Muscle of leg (tissue), 11 donors: ENCODE data around the gene WSCD1. TPM values are rescaled to one million over a fixed set of nuclear protein-coding genes. Genes with fewer than 3 reads are reported as not detected.
A peak's percentile ranks its signal among the peaks of the same experiment; 100 is the strongest.

Experiments
- DNase-seq: peaks from one replicate; pipeline ENCODE4 v3.0.0; 2013
- H3K27ac ChIP-seq: one replicate; pipeline ENCODE4 v1.5.1; 2013; ENCODE audit warnings: mild to moderate bottlenecking, low read length, control low read depth
- H3K27me3 ChIP-seq: one replicate; pipeline ENCODE4 v1.6.1; 2013; ENCODE audit warnings: low read length; ENCODE audit not compliant: control insufficient read depth, insufficient read depth
- H3K36me3 ChIP-seq: one replicate; pipeline ENCODE4 v1.6.1; 2013; ENCODE audit warnings: low read length; ENCODE audit not compliant: control insufficient read depth, insufficient read depth
- H3K4me1 ChIP-seq: one replicate; pipeline ENCODE4 v1.6.1; 2013; ENCODE audit warnings: low read length; ENCODE audit not compliant: control insufficient read depth, insufficient read depth
- H3K4me3 ChIP-seq: one replicate; pipeline ENCODE4 v1.5.1; 2013; ENCODE audit warnings: low read length, control low read depth
- H3K9me3 ChIP-seq: replicated peaks from 2 replicates; pipeline ENCODE4 v1.6.1; 2013; ENCODE audit warnings: low read depth, low read length; ENCODE audit not compliant: control insufficient read depth
- WGBS: methylation state at CpG from one replicate; pipeline ENCODE4 v1.1.5; 2013; ENCODE audit warnings: missing lambda C conversion rate; ENCODE audit not compliant: insufficient coverage; 5-methylcytosine and 5-hydroxymethylcytosine counted together
- polyA plus RNA-seq, 8 donors: library from polyadenylated mRNA; unstranded; fragments of 120-200 nt; gene quantifications; one replicate each; pipeline versions ENCODE4 v1.2.1 to v1.2.3, GENCODE V29; 2013; ENCODE audit warnings: inconsistent platforms in 1 of 8, low replicate concordance in 1 of 8; ENCODE audit not compliant: insufficient read length in 8 of 8, insufficient read depth in 1 of 8
- total RNA-seq: library from RNA; stranded (reverse); fragments of 120-200 nt; gene quantifications from one replicate; pipeline ENCODE4 v1.2.4, GENCODE V29; 2013

The WSCD1 gene
- total and polyA plus RNA-seq, 9 donors: 32.0 to 44.2 (median 40.1) TPM

DNA sequence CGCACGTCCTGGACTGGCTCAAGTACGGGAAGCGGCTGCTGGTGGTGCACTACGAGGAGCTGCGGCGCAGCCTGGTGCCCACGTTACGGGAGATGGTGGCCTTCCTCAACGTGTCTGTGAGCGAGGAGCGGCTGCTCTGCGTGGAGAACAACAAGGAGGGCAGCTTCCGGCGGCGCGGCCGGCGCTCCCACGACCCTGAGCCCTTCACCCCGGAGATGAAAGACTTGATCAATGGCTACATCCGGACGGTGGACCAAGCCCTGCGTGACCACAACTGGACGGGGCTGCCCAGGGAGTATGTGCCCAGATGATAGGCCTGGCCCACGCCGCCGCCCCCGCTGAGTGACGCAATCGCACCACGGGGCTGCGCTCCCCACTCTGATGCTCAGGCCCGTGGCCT is 50.2 kb downstream of the WSCD1 start:
- H3K27ac ChIP-seq: no peak overlapping the region
- H3K27me3 ChIP-seq: no peaks in the 10 kb centered on the region
- no peak for DNase-seq
- no peak overlapping the region for H3K4me3 ChIP-seq
- 88% methylated on average over 29 of the region's 34 CpGs for WGBS
- peaks cover 11% of the 10 kb centered on the region for H3K9me3 ChIP-seq
- H3K4me1 ChIP-seq: no peaks in the 10 kb centered on the region
- peaks cover 76% of the 10 kb centered on the region for H3K36me3 ChIP-seq

DNA sequence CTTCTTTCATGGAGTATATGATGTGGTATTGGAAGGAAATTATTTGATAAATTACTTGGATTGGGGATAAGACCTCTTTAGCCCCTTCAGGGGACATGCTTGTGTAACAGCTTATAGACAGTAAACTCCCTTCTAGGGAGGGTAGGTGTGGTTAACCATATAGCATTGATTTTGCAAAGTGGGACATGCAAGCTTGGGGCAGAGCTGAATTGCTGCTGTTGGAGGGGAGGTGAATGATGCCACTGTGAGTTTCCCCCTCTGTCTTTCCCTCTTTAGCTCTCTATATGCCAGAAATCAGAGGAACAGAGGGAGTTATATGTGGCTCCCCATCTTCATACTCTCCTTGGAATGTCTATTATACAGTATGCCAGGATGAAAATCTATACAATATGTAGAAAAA is 54.7 kb downstream of the WSCD1 start:
- no peaks in the 10 kb centered on the region for H3K27me3 ChIP-seq
- no peak overlapping the region for H3K4me3 ChIP-seq
- DNase-seq: no peak
- H3K27ac ChIP-seq: no peak overlapping the region
- peaks cover 11% of the 10 kb centered on the region for H3K9me3 ChIP-seq
- H3K4me1 ChIP-seq: no peaks in the 10 kb centered on the region
- H3K36me3 ChIP-seq: peaks cover 38% of the 10 kb centered on the region

DNA sequence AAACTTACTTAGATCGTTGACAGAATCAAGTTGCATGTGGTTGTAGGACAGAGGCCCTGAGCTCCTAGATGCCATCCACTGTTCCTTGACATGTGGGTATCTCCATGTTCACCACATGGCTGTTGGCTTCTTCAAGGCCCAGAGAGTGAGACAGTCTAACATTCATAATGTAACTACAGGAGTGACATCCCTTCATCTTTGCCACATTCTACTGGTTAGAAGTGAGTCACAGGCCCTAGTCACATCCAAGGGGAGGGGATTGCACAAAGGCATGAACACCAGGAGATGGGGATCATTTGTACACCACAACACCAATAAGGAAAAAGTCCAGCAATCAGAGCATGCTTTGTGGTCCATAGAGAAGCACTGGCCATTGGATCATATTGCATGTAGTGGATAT is 56.6 kb downstream of the WSCD1 start:
- H3K4me3 ChIP-seq: no peak overlapping the region
- peaks cover 19% of the 10 kb centered on the region for H3K36me3 ChIP-seq
- H3K27me3 ChIP-seq: no peaks in the 10 kb centered on the region
- WGBS: no CpG with 5 or more reads among the region's 1 CpG
- no peak for DNase-seq
- no peak overlapping the region for H3K27ac ChIP-seq
- peaks cover 11% of the 10 kb centered on the region for H3K9me3 ChIP-seq
- H3K4me1 ChIP-seq: no peaks in the 10 kb centered on the region

DNA sequence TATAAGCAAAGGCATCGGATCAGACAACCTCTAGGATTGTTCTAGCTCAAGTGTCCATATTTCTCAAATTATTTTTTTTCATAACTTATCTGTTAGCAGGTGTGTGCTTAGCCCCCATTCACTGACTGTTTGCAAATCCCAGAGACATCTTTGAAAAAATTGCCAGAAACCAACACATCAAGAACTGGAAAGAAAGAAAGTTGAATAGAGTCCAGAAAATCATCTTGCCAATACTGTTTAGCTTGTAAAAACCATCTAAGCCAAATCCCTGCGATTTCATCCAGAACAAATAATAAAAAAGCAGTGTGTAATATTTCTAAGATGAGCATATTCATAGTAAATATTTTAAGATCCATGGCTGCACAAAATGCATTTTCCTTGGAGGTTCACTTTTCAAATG is 64.5 kb downstream of the WSCD1 start:
- Histone ChIP-seq H3K36me3 (no peaks in the 10 kb centered on the region), H3K4me3 (no peak overlapping the region), H3K9me3 (no peaks in the 10 kb centered on the region), H3K4me1 (peaks cover 6% of the 10 kb centered on the region), H3K27ac (no peak overlapping the region), H3K27me3 (no peaks in the 10 kb centered on the region)
- no CpG with 5 or more reads among the region's 2 CpGs for WGBS
- peak; percentile 37 for DNase-seq

DNA sequence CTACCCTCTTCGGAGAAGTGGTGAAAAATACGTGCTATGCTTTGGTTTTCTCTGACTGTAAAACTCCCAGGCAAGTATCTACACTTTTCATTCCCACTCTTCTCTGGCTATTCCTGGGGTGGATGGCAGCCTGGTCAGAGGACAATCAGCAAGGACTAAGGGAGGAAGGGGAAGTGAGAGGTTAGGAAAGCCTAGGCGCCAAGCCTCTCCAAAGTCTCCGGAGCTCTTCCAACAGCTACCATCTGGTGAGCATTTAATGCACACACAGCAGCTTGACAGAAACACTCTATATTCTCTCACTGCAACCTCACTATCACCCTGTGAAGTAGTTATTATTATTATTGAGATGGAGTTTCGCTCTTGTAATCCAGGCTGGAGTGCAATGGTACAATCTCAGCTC is 65.1 kb downstream of the WSCD1 start:
- Histone ChIP-seq H3K4me1 (peaks cover 6% of the 10 kb centered on the region), H3K27me3 (no peaks in the 10 kb centered on the region), H3K9me3 (no peaks in the 10 kb centered on the region), H3K27ac (no peak overlapping the region), H3K4me3 (no peak overlapping the region), H3K36me3 (no peaks in the 10 kb centered on the region)
- no CpG with 5 or more reads among the region's 5 CpGs for WGBS
- no peak for DNase-seq

DNA sequence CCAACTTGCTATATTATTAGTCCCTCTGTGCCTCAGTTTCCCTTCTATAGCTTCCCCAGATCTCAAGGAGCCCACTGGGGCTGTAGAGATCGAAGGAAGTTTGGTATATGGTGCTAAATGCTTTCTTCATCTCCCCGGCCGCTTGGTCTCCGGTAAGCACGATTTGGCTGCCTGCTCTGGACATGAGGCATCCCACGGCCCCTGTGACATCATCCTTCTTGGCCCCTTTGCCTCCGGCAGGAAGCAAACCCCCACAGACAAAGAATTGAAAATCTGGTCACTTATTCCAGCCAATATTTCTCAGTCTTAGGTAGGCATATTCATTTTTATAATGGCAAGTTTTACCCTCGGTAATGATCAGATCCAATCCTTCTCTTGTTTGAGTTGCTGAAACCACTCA is 65.8 kb downstream of the WSCD1 start:
- Histone ChIP-seq H3K27ac (no peak overlapping the region), H3K9me3 (no peaks in the 10 kb centered on the region), H3K36me3 (no peaks in the 10 kb centered on the region), H3K4me3 (no peak overlapping the region), H3K4me1 (peaks cover 6% of the 10 kb centered on the region), H3K27me3 (no peaks in the 10 kb centered on the region)
- no peak for DNase-seq
- 83% methylated on average over 1 of the region's 8 CpGs for WGBS

DNA sequence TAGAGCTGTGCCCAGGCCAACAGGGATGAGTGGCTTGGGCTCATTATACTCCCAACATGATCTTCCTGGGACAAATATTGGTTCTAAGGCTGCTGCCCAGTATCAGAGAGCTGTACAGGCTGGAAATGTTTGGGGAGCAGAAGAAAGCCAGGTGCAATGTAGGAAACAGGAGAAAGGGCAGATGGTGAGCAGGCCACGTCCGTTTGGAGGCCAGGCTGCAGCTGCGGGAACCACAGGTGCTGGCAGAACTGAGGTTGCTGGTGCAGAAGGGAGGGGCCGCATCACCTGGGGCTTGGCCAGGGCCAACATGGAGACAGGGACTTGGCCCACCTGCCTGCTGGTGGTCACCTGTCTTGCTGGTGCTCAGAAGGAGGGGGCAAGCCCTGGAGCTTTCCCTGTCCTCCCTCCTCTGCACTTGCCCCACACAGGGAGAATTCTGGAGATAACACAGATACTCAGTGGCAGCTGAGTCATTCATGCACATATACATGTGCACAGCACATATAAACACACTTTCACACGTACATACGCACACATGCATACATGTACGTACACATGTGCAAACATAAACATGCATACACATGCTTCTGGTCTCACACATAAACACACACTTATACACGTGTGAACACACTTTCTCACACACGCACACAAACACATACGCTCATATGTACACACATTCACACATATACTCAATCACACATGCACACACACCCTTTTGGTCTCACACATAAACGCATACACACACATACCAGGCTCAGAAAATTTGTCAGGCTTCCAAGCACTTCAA is 67.7 kb downstream of the WSCD1 start:
- WGBS: 63% methylated on average over 9 of the region's 11 CpGs
- H3K27ac ChIP-seq: no peak overlapping the region
- no peaks in the 10 kb centered on the region for H3K27me3 ChIP-seq
- H3K9me3 ChIP-seq: no peaks in the 10 kb centered on the region
- H3K36me3 ChIP-seq: no peaks in the 10 kb centered on the region
- H3K4me3 ChIP-seq: no peak overlapping the region
- H3K4me1 ChIP-seq: peaks cover 6% of the 10 kb centered on the region
- no peak for DNase-seq

DNA sequence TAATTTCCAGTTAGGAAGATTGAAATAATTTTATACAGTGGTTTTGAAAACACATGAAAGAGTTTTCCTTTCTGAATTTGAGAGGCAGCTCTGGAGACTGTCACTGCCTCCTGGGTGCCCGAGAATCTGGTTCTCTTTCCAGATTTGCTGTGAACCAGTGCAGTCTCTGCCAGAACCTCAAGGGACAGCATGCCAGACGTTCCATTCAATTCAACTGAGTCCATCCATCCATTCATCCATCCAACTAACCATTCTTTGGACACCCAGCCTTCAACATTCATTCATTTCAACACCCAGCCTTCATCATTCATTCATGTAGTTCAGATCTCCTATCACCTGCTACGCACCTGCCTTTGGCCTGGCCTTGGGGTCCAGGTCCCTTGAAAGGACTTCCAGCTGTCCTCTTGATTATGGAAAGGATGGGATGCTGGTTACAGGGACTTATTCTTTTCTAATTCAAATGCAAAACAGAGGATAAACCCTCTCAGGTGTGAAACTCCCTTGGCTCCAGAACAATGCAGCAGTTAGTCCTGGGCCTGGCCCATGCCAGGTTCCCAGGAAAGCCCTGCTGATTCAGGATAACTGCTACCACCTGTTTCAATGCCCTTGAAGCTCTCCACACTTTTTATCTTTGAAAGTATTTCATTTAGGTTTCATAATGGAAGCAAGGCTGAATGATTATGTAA is 68.7 kb downstream of the WSCD1 start:
- 34% methylated on average over 2 of the region's 3 CpGs for whole genome bisulfite sequencing
- Histone ChIP-seq H3K27ac (no peak overlapping the region), H3K4me1 (peaks cover 6% of the 10 kb centered on the region), H3K9me3 (no peaks in the 10 kb centered on the region), H3K36me3 (no peaks in the 10 kb centered on the region), H3K27me3 (no peaks in the 10 kb centered on the region), H3K4me3 (no peak overlapping the region)
- DNase-seq: no peak

DNA sequence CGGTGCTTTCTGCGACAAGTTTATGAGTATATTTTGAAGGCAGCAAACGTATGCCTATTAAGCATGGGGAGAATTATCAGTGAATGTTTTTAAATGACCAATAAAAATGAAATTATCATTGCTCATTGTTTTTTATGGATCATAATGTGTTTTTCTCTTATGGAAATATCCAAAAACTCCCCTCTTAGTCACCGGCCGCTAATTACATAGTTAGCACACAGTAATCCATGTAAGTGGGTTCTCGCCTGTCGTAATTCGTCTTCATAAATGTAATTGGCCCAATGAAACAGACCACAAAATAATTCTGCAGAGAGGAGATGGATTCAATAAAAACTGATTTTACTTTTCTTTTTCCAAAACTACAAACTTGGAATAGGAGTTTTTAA is 69.3 kb downstream of the WSCD1 start:
- no CpG with 5 or more reads among the region's 8 CpGs for WGBS
- H3K27me3 ChIP-seq: no peaks in the 10 kb centered on the region
- no peak overlapping the region for H3K27ac ChIP-seq
- H3K4me3 ChIP-seq: no peak overlapping the region
- no peaks in the 10 kb centered on the region for H3K9me3 ChIP-seq
- peaks cover 6% of the 10 kb centered on the region for H3K4me1 ChIP-seq
- no peaks in the 10 kb centered on the region for H3K36me3 ChIP-seq
- no peak for DNase-seq

DNA sequence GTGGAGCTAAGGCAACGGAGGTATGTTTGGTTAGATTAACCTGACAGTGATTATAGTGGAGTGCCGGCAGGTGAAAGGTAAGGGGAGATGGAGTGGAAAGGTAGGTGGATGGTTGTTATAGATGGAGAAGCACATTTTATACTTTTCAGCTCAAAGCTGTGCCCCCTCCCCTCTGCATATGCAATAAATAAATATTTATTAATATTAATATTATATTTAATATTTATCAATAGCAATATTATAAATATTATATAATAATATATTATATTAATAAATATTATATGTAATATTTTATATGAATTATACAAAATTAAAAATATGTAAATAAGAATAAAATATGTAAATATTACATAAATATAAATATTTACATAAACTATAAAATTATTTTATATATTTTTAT is 70.0 kb downstream of the WSCD1 start:
- Histone ChIP-seq H3K4me1 (peaks cover 6% of the 10 kb centered on the region), H3K4me3 (no peak overlapping the region), H3K27ac (no peak overlapping the region), H3K36me3 (no peaks in the 10 kb centered on the region), H3K9me3 (no peaks in the 10 kb centered on the region), H3K27me3 (no peaks in the 10 kb centered on the region)
- no peak for DNase-seq
- 71% methylated on average over 2 of the region's 2 CpGs for WGBS
